Thyroid gland (tissue), 4 donors: ENCODE data around the gene BAK1. TPM values are rescaled to one million over a fixed set of nuclear protein-coding genes. Genes with fewer than 3 reads are reported as not detected.

Experiments
- DNase-seq, 2 donors: peaks; one replicate each; pipeline ENCODE4 v3.0.0-alpha.2; 2019
- H3K27ac ChIP-seq, 3 donors: fragments of 200-600 bp; sonication (generic); 1 replicate in 2 of 3; 2 replicates in 1 of 3; pipeline ENCODE4 v1.5.1; 2016 to 2019; ENCODE audit warnings: mild to moderate bottlenecking in 1 of 3, moderate library complexity in 1 of 3
- H3K27me3 ChIP-seq: fragments of 200-600 bp; sonication (generic); one replicate; pipeline ENCODE4 v1.5.1; 2019
- H3K36me3 ChIP-seq, 2 donors: fragments of 200-600 bp; sonication (generic); one replicate each; pipeline ENCODE4 v1.5.1; 2016 to 2019
- H3K4me1 ChIP-seq, 2 donors: fragments of 200-600 bp; sonication (generic); one replicate each; pipeline ENCODE4 v1.5.1; 2017 to 2019
- H3K4me3 ChIP-seq, 3 donors: fragments of 200-600 bp; sonication (generic); replicated peaks in 1 of 3; 1 replicate in 2 of 3; 2 replicates in 1 of 3; pipeline ENCODE4 v1.5.1; 2016; ENCODE audit warnings: mild to moderate bottlenecking in 1 of 3
- H3K9me3 ChIP-seq: fragments of 200-600 bp; sonication (generic); one replicate; pipeline ENCODE4 v1.5.1; 2017
- POLR2A ChIP-seq, 2 donors: fragments of 450-650 bp; IDR thresholded peaks; one replicate each; pipeline ENCODE4 v1.6.1; 2017; ENCODE audit warnings: antibody characterized with exemption in 2 of 2, mild to moderate bottlenecking in 2 of 2, moderate library complexity in 1 of 2
- WGBS, 2 donors: methylation state at CpG; one replicate each; pipeline ENCODE4 v1.1.5; 2017; 5-methylcytosine and 5-hydroxymethylcytosine counted together
- intact Hi-C: fragments of 100-400 bp; cut with DNase I; formaldehyde crosslinking; loops from one replicate; pipeline ENCODE4 v1.15.1; 2023
- total RNA-seq, 4 donors: library from RNA; depleted of rRNA; stranded (reverse); fragments of >200 nt; gene quantifications; one replicate each; pipeline ENCODE4 v1.2.3, GENCODE V29; 2016
- TF ChIP-seq, protein P1 (sequence below), 6 experiments: fragments of 200-600 bp in 3 of 6; fragments of 450-650 bp in 3 of 6; sonication (generic) in 3 of 6; IDR thresholded peaks; one replicate each; pipeline ENCODE4 v1.5.1; 2016 to 2019; ENCODE audit warnings: antibody characterized with exemption in 6 of 6, mild to moderate bottlenecking in 2 of 6, inconsistent platforms in 1 of 6, moderate library complexity in 1 of 6

Gene BAK1
- total RNA-seq, 4 donors from 2014 or later = 2.3 to 8.5 (median 4.6) TPM

DNA sequence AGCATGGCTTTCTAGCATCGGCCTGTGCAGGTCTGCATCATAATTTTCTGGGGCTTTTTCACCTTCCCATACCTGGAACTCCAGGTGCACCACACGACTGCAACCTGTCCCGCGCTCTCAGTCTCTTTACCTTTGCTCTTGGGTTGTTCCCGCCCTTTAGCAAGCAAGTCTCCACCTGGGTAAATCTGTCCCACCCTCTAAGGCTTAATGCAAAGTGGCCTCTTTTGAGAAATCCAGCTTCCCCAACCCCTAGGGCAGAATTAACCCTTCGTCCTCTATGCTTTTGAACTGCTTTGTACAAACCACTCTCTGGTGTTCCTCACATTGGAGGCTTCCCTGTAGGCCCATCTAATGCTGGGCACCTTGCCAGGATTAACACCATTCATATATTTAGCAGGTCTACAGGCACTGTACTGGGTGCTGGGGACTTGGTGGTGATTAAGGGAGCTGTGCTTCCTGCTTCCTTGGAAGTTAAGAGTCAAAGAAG lies 43.9 kb upstream of the BAK1 start:
- Histone ChIP-seq H3K4me1 (peaks cover 46 to 75% of the 10 kb centered on the region in 2 donors), H3K27me3 (no peaks in the 10 kb centered on the region), H3K27ac (peak overlapping the region; percentile 57 to 94 (median 65)), H3K4me3 (no peak overlapping the region), H3K9me3 (no peaks in the 10 kb centered on the region), H3K36me3 (no peaks in the 10 kb centered on the region)
- no peak for TF ChIP-seq POLR2A (IDR thresholded peaks at IDR 0.05)
- TF ChIP-seq, protein P1, sequence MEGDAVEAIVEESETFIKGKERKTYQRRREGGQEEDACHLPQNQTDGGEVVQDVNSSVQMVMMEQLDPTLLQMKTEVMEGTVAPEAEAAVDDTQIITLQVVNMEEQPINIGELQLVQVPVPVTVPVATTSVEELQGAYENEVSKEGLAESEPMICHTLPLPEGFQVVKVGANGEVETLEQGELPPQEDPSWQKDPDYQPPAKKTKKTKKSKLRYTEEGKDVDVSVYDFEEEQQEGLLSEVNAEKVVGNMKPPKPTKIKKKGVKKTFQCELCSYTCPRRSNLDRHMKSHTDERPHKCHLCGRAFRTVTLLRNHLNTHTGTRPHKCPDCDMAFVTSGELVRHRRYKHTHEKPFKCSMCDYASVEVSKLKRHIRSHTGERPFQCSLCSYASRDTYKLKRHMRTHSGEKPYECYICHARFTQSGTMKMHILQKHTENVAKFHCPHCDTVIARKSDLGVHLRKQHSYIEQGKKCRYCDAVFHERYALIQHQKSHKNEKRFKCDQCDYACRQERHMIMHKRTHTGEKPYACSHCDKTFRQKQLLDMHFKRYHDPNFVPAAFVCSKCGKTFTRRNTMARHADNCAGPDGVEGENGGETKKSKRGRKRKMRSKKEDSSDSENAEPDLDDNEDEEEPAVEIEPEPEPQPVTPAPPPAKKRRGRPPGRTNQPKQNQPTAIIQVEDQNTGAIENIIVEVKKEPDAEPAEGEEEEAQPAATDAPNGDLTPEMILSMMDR (IDR thresholded peaks at IDR 0.05) = no peak
- DNase-seq = no peak
- intact Hi-C loops = no loop called here
- WGBS, 2 donors = 93% methylated on average over 6 of the region's 6 CpGs

DNA sequence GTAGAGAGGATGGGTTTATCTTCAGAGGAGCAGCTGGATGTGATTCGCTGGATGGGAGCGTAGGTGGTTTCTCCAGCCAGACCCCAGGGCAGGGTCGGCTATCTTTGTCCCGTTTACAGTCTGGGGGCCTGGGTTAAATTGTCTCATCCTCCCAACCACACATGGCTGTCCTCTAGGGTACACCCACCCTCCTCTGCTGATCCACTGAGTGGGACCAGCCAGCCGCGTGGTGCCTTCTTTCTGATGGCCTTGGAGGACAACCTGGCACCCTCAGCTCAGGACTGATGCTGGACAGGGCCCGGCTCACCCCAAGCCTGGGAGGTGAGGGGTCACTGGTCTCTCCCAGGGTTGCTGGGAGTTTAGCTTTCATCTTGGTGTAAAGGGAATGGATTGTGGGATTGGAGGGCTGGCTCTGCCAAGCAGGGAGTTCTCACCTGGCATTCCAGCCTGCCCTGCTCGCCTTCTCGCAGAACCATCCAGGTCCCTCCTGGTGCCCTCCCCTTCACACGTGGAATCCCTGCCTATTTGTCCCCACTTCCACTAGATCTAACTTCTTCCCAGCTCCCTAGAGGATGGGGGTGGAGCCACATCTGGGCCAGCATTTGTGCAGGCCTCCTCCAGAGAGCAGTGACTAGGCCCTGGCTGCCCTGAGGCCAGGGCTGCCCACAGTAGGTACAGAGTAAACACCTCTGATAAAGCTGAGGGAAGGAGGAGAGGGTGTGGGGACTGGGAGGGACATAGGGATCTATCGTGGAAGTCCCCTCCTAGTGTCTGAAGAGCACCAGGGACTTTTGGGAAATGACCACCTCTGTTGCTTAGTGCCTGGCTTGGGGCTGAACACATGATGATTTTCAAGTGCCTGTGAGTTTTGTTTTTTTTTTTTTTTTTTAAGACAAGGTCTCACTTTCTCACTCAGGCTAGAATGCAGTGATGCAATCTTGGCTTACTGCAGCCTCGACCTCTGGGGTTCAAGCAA lies 42.7 kb upstream of the BAK1 start:
- H3K27ac ChIP-seq = peak overlapping the region; percentile 59 to 98 (median 94)
- peaks cover 34 to 64% of the 10 kb centered on the region in 2 donors for H3K4me1 ChIP-seq
- H3K4me3 ChIP-seq = peak overlapping the region; percentile 14 to 92 (median 88)
- no peaks in the 10 kb centered on the region for H3K27me3 ChIP-seq
- no peaks in the 10 kb centered on the region for H3K36me3 ChIP-seq
- peak in 1 of 2 donors; percentile 45 for TF ChIP-seq POLR2A (IDR thresholded peaks at IDR 0.05)
- TF ChIP-seq, protein P1 (IDR thresholded peaks at IDR 0.05) = no peak
- intact Hi-C loops = no loop called here
- DNase-seq = peak; percentile 81 to 82
- no peaks in the 10 kb centered on the region for H3K9me3 ChIP-seq
- 50 to 53% methylated on average over 11 to 12 of the region's 12 CpGs for whole genome bisulfite sequencing, 2 donors

DNA sequence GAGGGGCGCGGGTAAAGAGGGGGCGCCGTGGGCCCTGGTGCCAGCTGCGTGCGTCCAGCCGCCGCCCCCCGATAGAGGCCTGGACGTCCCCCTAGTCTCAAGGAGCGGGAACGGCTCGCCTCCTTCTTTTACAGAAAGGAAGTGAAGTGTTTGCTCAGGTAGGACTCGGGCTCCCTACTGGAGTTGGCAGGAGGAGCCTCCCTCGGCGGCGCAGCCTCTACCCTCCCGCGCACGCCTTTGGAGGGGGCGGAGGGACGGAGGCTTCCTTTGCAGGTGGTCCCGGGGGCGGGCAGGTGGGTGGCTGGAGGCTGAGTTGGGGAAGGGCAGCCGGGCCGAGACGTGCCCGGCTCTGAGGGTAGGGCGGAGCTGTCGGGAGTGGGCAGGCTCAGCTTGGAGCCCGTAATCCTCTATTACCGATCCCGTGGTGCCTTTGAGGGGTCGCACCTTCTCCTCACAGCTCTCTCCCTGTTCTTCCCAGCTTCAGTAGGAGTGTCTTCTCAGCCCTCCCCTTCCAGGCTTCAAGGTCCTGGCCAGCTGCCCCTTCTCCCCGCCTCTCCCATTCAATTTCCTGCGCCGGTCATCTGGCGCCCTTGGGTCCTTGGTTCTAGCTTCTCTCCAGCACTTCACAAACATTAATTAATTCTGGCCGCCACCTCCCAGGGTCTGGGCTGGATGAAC lies 41.8 kb upstream of the BAK1 start:
- intact Hi-C loops = no loop called here
- H3K36me3 ChIP-seq = no peaks in the 10 kb centered on the region
- DNase-seq = peak; percentile 75 to 77

DNA sequence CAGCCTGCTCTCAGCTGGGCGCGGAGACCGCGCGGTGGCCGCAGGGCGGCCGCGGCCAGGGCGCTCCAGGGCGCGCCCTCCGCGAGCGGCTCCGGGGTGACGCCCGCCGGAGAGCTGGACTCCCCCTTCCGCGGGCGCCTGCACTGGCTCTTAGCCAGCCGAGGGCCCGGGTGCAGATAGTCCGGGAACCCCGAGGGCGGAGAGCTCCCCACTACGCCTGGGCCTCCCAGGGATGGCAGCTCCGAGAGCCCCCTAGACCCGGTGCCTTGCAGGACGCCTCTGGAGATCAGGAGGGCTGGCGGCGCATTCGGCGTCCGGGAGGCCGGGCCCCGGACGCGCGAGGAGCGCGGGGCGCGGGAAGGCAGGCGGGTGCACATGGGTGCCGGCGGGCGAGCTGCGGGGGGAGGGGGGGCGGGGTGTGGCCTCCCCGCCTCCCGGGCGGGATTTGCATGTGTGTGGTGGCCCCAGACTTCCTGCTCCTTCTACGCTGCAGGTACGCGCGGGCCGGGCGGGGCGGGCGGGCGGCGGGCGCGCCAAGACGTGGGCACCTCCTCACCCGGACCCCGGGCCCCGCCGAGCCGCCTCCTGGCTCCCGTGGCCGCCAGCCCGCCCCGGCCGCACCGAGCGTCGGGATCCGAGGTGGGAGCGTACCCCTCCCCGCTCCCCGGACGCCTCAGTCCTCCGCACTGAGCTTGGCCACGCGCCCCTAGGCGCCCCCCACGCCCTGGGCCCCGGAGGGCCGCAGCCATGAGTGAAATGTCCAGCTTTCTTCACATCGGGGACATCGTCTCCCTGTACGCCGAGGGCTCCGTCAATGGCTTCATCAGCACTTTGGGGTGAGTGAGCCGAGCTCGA lies 41.0 kb upstream of the BAK1 start, which contains the start of gene ITPR3:
Gene ITPR3, plus strand, starts transcription at position 467 of the 855 bp plus-strand sequence. Its CDS starts 281 bp downstream, at position 748.
- DNase-seq = peak; percentile 77 to 79
- H3K9me3 ChIP-seq = no peaks in the 10 kb centered on the region
- H3K27ac ChIP-seq = peak within 1 kb of the TSS; percentile 59 to 98 (median 94)
- intact Hi-C loops = no loop called here
- TF ChIP-seq, protein P1 (IDR thresholded peaks at IDR 0.05) = no peak
- peak in 1 of 2 donors; percentile 35 for TF ChIP-seq POLR2A (IDR thresholded peaks at IDR 0.05)
- H3K4me3 ChIP-seq = peak within 1 kb of the TSS; percentile 75 to 92 (median 88)
- peaks cover 26 to 51% of the 10 kb centered on the region in 2 donors for H3K4me1 ChIP-seq
- WGBS, 2 donors = 3 to 10% methylated on average over 2 to 6 of the region's 99 CpGs
- no peaks in the 10 kb centered on the region for H3K36me3 ChIP-seq
- no peaks in the 10 kb centered on the region for H3K27me3 ChIP-seq

More for the DNA sequence above, 41.8 kb upstream of the BAK1 start:
- Histone ChIP-seq H3K4me3 (peak overlapping the region; percentile 75 to 92 (median 88)), H3K4me1 (peaks cover 26 to 56% of the 10 kb centered on the region in 2 donors), H3K27me3 (no peaks in the 10 kb centered on the region), H3K9me3 (no peaks in the 10 kb centered on the region), H3K27ac (peak overlapping the region; percentile 59 to 98 (median 94))
- WGBS, 2 donors = 4 to 7% methylated on average over 21 to 30 of the region's 39 CpGs
- peak in 1 of 2 donors; percentile 55 for TF ChIP-seq POLR2A (IDR thresholded peaks at IDR 0.05)
- TF ChIP-seq, protein P1 (IDR thresholded peaks at IDR 0.05) = no peak
